Prostate gland (tissue), 2 donors: Measurements from ENCODE around the gene NUP153. TPM values are rescaled to one million over a fixed set of nuclear protein-coding genes. Genes with fewer than 3 reads are reported as not detected.

Source experiments
- DNase-seq: peaks from one replicate; pipeline ENCODE4 v3.0.0-alpha.2; 2019; ENCODE audit warnings: low spot score
- H3K27ac ChIP-seq, 2 donors: fragments of 200-600 bp; sonication (generic); 2 replicates each; pipeline ENCODE4 v1.5.1; 2017 to 2019
- H3K27me3 ChIP-seq: fragments of 200-600 bp; sonication (generic); replicated peaks from 2 replicates; pipeline ENCODE4 v1.5.1; 2019; ENCODE audit not compliant: insufficient read depth
- H3K36me3 ChIP-seq, 2 donors: fragments of 200-600 bp; sonication (generic); 1 replicate in 1 of 2; 2 replicates in 1 of 2; pipeline versions ENCODE4 v1.5.1 to v1.8.1; 2017 to 2019
- H3K4me1 ChIP-seq: fragments of 200-600 bp; sonication (generic); replicated peaks from 2 replicates; pipeline ENCODE4 v1.5.1; 2019
- H3K4me3 ChIP-seq, 2 donors: fragments of 200-600 bp; sonication (generic); 2 replicates each; pipeline ENCODE4 v1.5.1; 2017 to 2019
- H3K9me3 ChIP-seq: fragments of 200-600 bp; sonication (generic); 2 replicates; pipeline ENCODE4 v1.5.1; 2017
- CTCF ChIP-seq, 4 experiments: fragments of 200-600 bp in 2 of 4; fragments of 450-650 bp in 2 of 4; sonication (generic) in 2 of 4; IDR thresholded peaks; 1 replicate in 3 of 4; 2 replicates in 1 of 4; pipeline ENCODE4 v1.5.1; 2016 to 2019; ENCODE audit warnings: antibody characterized with exemption in 4 of 4, mild to moderate bottlenecking in 2 of 4, moderate library complexity in 2 of 4
- POLR2A ChIP-seq: fragments of 450-650 bp; IDR thresholded peaks from one replicate; pipeline ENCODE4 v1.6.1; 2016; ENCODE audit warnings: antibody characterized with exemption, mild to moderate bottlenecking
- POLR2AphosphoS5 ChIP-seq: sonication (generic); formaldehyde crosslinking; IDR thresholded peaks from one replicate; pipeline ENCODE4 v1.6.1; 2017; ENCODE audit warnings: antibody characterized with exemption
- WGBS: methylation state at CpG from one replicate; pipeline ENCODE4 v1.1.5; 2018; 5-methylcytosine and 5-hydroxymethylcytosine counted together
- intact Hi-C: fragments of 100-400 bp; cut with DNase I; formaldehyde crosslinking; loops from one replicate; pipeline ENCODE4 v1.14.2; 2022
- total RNA-seq, 2 donors: library from RNA; depleted of rRNA; stranded (reverse); fragments of >200 nt; gene quantifications; one replicate each; pipeline ENCODE4 v1.1.0, GENCODE V29; 2016

NUP153 gene
- total RNA-seq, 2 donors from 2014 or later, result 35.3 to 46.2 TPM

DNA sequence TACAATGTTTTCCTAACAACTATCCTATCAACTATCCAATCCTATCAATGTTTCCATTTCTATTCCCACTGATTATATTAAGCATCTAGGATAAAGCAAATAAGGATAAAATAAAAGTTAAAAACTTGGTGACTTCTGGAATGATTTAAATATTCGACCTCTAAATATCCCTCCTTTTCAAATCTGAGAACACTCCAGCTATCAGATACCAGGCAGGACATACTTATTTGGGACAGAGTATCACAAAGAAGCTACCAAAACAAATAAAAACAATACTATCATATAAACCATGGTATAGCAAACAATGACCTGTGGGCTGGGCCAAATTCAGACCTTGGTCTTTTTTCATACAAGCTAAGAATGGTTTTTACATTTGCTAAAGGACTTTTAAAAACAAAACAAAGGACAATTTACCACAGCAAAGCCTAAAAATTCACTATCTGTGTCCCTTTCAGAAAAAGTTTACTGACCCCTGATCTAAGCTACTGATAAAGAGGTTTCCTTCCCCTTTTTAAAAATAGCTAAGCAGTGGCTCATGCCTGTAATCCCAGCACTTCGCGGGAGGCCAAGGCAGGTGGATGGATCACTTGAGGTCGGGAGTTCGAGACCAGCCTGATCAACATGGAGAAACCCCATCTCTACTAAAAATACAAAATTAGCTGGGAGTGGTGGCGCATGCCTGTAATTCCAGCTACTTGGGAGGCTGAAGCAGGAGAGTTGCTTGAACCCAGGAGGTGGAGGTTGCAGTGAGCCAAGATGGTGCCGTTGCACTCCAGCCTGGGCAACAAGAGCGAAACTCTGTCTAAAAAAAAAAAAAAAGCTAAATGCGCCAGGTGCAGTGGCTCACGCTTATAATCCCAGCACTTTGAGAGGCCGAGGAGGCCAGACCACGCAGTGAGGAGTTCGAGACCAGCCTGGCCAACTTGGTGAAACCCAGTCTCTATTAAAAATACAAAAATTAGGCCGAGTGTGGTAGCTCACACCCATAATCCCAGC is 6.0 kb downstream of the NUP153 start:
- no peaks in the 10 kb centered on the region for H3K36me3 ChIP-seq
- intact Hi-C loops, result no loop called here
- H3K4me3 ChIP-seq, result no peak overlapping the region
- H3K27me3 ChIP-seq, result no peaks in the 10 kb centered on the region
- H3K9me3 ChIP-seq, result no peaks in the 10 kb centered on the region
- no peak for TF ChIP-seq CTCF (IDR thresholded peaks at IDR 0.05)
- TF ChIP-seq POLR2A, result no peak
- TF ChIP-seq POLR2AphosphoS5, result no peak
- no peak overlapping the region for H3K27ac ChIP-seq
- WGBS, result 88% methylated on average over 14 of the region's 14 CpGs
- no peak for DNase-seq
- no peaks in the 10 kb centered on the region for H3K4me1 ChIP-seq

GRCh38 chr6:17691925-17692538 is 14.7 kb downstream of the NUP153 start:
- Histone ChIP-seq H3K4me3 (no peak overlapping the region), H3K27ac (no peak overlapping the region), H3K4me1 (no peaks in the 10 kb centered on the region), H3K36me3 (no peaks in the 10 kb centered on the region), H3K9me3 (no peaks in the 10 kb centered on the region), H3K27me3 (no peaks in the 10 kb centered on the region)
- TF ChIP-seq CTCF (IDR thresholded peaks at IDR 0.05) (no peak), POLR2A (no peak), POLR2AphosphoS5 (no peak)
- no peak for DNase-seq
- intact Hi-C loops, result no loop called here
- 97% methylated on average over 4 of the region's 4 CpGs for WGBS

- Histone ChIP-seq H3K4me3 (no peak overlapping the region), H3K27ac (no peak overlapping the region), H3K27me3 (no peaks in the 10 kb centered on the region), H3K4me1 (no peaks in the 10 kb centered on the region), H3K36me3 (no peaks in the 10 kb centered on the region), H3K9me3 (no peaks in the 10 kb centered on the region)
- 89% methylated on average over 2 of the region's 2 CpGs for WGBS
- intact Hi-C loops, result no loop called here
- TF ChIP-seq POLR2A, result no peak
- TF ChIP-seq POLR2AphosphoS5, result no peak
- no peak for TF ChIP-seq CTCF (IDR thresholded peaks at IDR 0.05)
- no peak for DNase-seq
Measured at GRCh38 chr6:17688481-17688880, 18.2 kb downstream of the NUP153 start.

DNA sequence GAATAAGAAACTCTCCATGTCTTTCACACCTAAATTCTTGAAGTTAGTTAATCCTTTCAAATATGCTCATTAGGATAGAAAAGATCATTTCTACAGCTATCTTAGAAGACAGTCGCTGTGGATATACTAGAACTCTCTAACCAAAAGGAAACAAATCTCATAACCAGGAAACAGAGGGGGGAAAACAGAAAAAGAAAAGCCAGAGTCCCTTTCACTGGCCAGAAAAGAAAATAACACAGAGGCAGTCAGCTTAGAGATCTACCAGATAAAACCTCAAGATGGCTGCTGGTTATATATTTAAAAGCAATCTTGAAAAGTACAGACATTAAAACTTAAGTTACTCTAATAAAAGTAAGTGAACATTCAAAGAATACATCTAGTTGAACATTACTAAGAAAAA is 19.6 kb downstream of the NUP153 start:
- Histone ChIP-seq H3K4me3 (no peak overlapping the region), H3K27ac (no peak overlapping the region), H3K9me3 (no peaks in the 10 kb centered on the region), H3K36me3 (no peaks in the 10 kb centered on the region), H3K4me1 (no peaks in the 10 kb centered on the region), H3K27me3 (no peaks in the 10 kb centered on the region)
- TF ChIP-seq POLR2A (no peak), POLR2AphosphoS5 (no peak), CTCF (IDR thresholded peaks at IDR 0.05) (no peak)
- DNase-seq, result no peak
- intact Hi-C loops, result no loop called here
- 96% methylated on average over 1 of the region's 1 CpG for WGBS
